ENCODE measurements around the gene CNTN1. TPM values are rescaled to one million over a fixed set of nuclear protein-coding genes. Genes with fewer than 3 reads are reported as not detected.

CNTN1 gene
- total RNA-seq, 6 experiments from 2014 or later, result not detected

GRCh38 chr12:40980427-40980961 is 288.3 kb downstream of the CNTN1 start:
- no peaks in the 10 kb centered on the region for H3K4me1 Mint-ChIP-seq (ENCODE audit: low read depth)
- DNase-seq, result no peak
- H3K36me3 Mint-ChIP-seq (ENCODE audit: low read depth), result no peaks in the 10 kb centered on the region
- H3K9me3 Mint-ChIP-seq, result peaks cover 13% of the 10 kb centered on the region
- TF ChIP-seq CTCF (IDR thresholded peaks at IDR 0.05), result no peak
- H3K27ac Mint-ChIP-seq, result no peak overlapping the region
- H3K27me3 Mint-ChIP-seq (ENCODE audit: insufficient read depth), result no peaks in the 10 kb centered on the region
- H3K4me3 Mint-ChIP-seq, result no peak overlapping the region

GRCh38 chr12:40986001-40986400 is 293.8 kb downstream of the CNTN1 start:
- TF ChIP-seq CTCF (IDR thresholded peaks at IDR 0.05), result no peak
- DNase-seq, result no peak

GRCh38 chr12:40988355-40988754 is 296.1 kb downstream of the CNTN1 start:
- Mint-ChIP-seq H3K27ac (no peak overlapping the region), H3K4me1 (ENCODE audit: low read depth) (no peaks in the 10 kb centered on the region), H3K9me3 (peaks cover 29% of the 10 kb centered on the region), H3K4me3 (no peak overlapping the region), H3K36me3 (ENCODE audit: low read depth) (no peaks in the 10 kb centered on the region), H3K27me3 (ENCODE audit: insufficient read depth) (no peaks in the 10 kb centered on the region; the same call in 1 of the 2 replicates)
- TF ChIP-seq CTCF (IDR thresholded peaks at IDR 0.05), result no peak
- DNase-seq, result no peak

More at GRCh38 chr12:40986001-40986400, 293.8 kb downstream of the CNTN1 start:
- H3K4me3 Mint-ChIP-seq, result no peak overlapping the region
- H3K4me1 Mint-ChIP-seq (ENCODE audit: low read depth), result no peaks in the 10 kb centered on the region
- H3K27ac Mint-ChIP-seq, result no peak overlapping the region
- no peaks in the 10 kb centered on the region for H3K36me3 Mint-ChIP-seq (ENCODE audit: low read depth)
- peaks cover 22% of the 10 kb centered on the region for H3K9me3 Mint-ChIP-seq
- no peaks in the 10 kb centered on the region; the same call in 1 of the 2 replicates for H3K27me3 Mint-ChIP-seq (ENCODE audit: insufficient read depth)

GRCh38 chr12:40988824-40989223 is 296.6 kb downstream of the CNTN1 start:
- TF ChIP-seq CTCF (IDR thresholded peaks at IDR 0.05), result no peak
- Mint-ChIP-seq H3K36me3 (ENCODE audit: low read depth) (no peaks in the 10 kb centered on the region), H3K27ac (no peak overlapping the region), H3K4me1 (ENCODE audit: low read depth) (no peaks in the 10 kb centered on the region), H3K9me3 (peaks cover 29% of the 10 kb centered on the region), H3K27me3 (ENCODE audit: insufficient read depth) (no peaks in the 10 kb centered on the region; the same call in 1 of the 2 replicates), H3K4me3 (no peak overlapping the region)
- no peak for DNase-seq

- Mint-ChIP-seq H3K27me3 (ENCODE audit: insufficient read depth) (no peaks in the 10 kb centered on the region; the same call in 1 of the 2 replicates), H3K4me3 (no peak overlapping the region), H3K9me3 (peaks cover 29% of the 10 kb centered on the region), H3K27ac (no peak overlapping the region), H3K36me3 (ENCODE audit: low read depth) (no peaks in the 10 kb centered on the region), H3K4me1 (ENCODE audit: low read depth) (no peaks in the 10 kb centered on the region)
- TF ChIP-seq CTCF (IDR thresholded peaks at IDR 0.05), result no peak
- no peak for DNase-seq
Measured at GRCh38 chr12:40989785-40990184, 297.5 kb downstream of the CNTN1 start.
